NB4 (cell line): Measurements from ENCODE around the gene MIA.
A peak's percentile ranks its signal among the peaks of the same experiment; 100 is the strongest.
"Not testable (repeated sequence)": the region's sequence is repeated elsewhere in the genome, so short reads cannot be mapped to it uniquely, and the experiment has no call there.

Experiments used
- MYC ChIP-seq: IDR thresholded peaks from 2 replicates; pipeline ENCODE4 v1.6.1; 2011; ENCODE audit warnings: low read depth, low read length
- POLR2A ChIP-seq: IDR thresholded peaks from 2 replicates; pipeline ENCODE4 v1.6.1; 2011; ENCODE audit warnings: mild to moderate bottlenecking; ENCODE audit not compliant: insufficient read length; ENCODE audit errors: extremely low read depth
- TF ChIP-seq, protein P1 (sequence below): IDR thresholded peaks from one replicate; pipeline ENCODE4 v1.5.1; 2012; ENCODE audit warnings: low read depth, low read length
- TF ChIP-seq, protein P2 (sequence below): IDR thresholded peaks from 2 replicates; pipeline ENCODE4 v1.6.1; 2011; ENCODE audit warnings: low read depth, low read length

DNA sequence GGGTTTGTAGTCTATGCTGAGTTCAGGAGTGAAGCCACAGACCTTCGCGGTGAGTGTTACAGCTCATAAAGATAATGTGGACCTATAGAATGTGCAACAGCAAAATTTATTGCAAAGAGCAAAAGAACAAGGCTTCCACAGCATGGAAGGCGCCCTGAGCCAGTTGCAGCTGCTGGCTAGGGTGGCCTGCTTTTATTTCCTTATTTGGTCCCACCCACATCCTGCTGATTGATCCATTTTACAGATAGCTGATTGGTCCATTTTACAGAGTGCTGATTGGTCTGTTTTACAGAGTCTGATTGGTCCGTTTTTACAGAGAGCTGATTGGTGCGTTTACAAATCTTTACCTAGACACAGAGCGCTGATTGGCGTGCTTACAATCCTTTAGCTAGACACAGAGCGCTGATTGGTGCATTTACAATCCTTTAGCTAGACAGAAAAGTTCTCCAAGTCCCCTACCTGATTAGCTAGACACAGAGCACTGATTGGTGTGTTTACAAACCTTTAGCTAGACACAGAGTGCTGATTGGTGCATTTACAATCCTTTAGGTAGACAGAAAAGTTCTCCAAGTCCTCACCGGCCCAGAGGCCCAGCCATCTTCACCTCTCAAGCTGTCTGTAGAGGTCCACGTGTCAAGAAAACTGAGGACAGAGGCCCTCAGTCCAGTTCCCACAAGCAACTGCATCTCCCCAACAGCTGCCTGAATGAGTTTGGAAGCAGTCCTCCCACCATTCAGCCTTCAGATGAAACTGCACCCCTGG, 4.0 kb upstream of the MIA start:
- TF ChIP-seq, protein P1, sequence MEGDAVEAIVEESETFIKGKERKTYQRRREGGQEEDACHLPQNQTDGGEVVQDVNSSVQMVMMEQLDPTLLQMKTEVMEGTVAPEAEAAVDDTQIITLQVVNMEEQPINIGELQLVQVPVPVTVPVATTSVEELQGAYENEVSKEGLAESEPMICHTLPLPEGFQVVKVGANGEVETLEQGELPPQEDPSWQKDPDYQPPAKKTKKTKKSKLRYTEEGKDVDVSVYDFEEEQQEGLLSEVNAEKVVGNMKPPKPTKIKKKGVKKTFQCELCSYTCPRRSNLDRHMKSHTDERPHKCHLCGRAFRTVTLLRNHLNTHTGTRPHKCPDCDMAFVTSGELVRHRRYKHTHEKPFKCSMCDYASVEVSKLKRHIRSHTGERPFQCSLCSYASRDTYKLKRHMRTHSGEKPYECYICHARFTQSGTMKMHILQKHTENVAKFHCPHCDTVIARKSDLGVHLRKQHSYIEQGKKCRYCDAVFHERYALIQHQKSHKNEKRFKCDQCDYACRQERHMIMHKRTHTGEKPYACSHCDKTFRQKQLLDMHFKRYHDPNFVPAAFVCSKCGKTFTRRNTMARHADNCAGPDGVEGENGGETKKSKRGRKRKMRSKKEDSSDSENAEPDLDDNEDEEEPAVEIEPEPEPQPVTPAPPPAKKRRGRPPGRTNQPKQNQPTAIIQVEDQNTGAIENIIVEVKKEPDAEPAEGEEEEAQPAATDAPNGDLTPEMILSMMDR = not testable (repeated sequence)
- TF ChIP-seq POLR2A = peak; percentile 24
- TF ChIP-seq, protein P2, sequence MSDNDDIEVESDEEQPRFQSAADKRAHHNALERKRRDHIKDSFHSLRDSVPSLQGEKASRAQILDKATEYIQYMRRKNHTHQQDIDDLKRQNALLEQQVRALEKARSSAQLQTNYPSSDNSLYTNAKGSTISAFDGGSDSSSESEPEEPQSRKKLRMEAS = not testable (repeated sequence)
- TF ChIP-seq MYC = not testable (repeated sequence)
